ENCODE results near the gene CLEC1A. TPM values are rescaled to one million over a fixed set of nuclear protein-coding genes. Genes with fewer than 3 reads are reported as not detected.
"Not testable (repeated sequence)": the region's sequence is repeated elsewhere in the genome, so short reads cannot be mapped to it uniquely, and the experiment has no call there.

Gene CLEC1A
- total RNA-seq, 1 donor from 2014 or later = 0.70 TPM

DNA sequence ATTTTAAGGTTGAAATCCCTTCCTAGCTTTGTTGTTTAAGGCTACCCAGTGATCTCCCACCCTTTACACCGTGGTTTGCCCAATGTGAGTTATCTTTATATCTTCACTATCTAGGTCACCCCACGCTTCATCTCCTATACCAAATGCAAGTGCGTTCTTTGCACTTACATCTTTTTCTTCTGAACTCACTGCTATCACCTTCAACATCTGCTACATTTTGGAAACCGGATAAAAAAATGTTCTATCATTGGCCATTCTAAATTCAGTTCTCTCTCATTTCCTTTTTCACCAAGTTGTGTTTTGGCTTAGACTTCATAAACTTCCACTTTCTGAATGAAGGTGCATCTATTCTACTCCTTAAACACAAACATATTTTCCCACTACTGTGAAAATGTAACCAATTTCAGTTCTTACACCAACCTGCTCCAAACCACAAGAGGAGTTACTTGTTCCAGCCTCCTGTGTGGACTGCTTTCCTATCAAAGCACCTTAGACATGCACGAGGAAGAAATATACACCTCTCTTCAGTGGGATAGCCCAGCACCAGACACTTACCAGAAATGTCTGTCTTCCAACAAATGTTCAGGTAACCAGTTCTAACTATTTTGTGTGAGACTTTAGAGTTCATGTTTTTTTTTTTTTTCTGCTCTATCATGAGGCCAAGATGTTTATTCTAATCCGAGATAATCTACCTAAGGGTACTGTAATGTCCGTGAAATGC is 46.4 kb downstream of the CLEC1A start:
- no peak for ATAC-seq
- DNase-seq (ENCODE audit: low spot score) = no peak

- ATAC-seq (no peak), DNase-seq (ENCODE audit: low spot score) (no peak)
These were observed 50.3 kb downstream of the CLEC1A start for GRCh38 chr12:10048526-10048925.

DNA sequence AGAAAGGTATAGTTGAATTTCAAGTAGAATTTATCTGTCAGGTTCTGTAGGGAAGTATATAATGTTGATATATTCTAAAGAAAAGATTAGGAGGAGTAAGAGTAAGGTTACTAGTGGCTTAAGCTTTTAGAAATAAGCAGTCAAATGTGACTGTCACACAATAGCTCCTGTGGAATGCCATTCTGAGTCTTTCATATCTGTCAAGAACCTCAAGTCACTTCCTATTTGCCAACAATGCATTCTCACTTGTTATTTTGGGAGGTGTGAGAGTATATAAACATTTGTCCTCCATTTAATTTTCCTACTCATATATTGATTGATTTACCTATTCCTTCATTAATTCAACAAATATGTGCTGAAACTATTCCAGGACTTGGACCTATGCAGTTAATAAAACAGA is 56.6 kb downstream of the CLEC1A start:
- DNase-seq (ENCODE audit: low spot score) (no peak), ATAC-seq (no peak)

GRCh38 chr12:10033783-10034545 is 64.8 kb downstream of the CLEC1A start:
- peak; percentile 47 for ATAC-seq

GRCh38 chr12:10031771-10032175 is 67.0 kb downstream of the CLEC1A start:
- no peak for ATAC-seq
- no peak for DNase-seq (ENCODE audit: low spot score)

More at GRCh38 chr12:10033783-10034545, 64.8 kb downstream of the CLEC1A start:
- DNase-seq (ENCODE audit: low spot score) = no peak

DNA sequence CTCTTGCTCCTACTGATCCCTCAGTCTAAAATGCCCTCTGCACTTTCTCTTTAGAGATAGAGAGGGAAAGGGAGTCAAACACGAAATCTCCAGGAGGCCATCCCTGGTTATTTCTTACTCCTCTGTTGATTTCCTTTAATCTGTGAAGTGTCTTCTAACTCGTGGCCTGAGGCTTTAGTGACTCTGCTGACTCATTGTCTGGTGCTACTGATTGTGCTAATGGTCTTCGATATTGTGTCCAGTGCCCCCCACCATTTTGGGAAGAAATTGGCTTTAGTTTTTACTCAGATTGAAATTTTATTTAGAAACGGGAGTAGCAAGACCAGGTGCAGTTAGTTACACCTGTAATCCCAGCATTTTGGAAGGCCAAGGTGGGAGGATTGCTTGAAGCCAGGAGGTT is 67.5 kb downstream of the CLEC1A start:
- ATAC-seq (no peak), DNase-seq (ENCODE audit: low spot score) (no peak)

DNA sequence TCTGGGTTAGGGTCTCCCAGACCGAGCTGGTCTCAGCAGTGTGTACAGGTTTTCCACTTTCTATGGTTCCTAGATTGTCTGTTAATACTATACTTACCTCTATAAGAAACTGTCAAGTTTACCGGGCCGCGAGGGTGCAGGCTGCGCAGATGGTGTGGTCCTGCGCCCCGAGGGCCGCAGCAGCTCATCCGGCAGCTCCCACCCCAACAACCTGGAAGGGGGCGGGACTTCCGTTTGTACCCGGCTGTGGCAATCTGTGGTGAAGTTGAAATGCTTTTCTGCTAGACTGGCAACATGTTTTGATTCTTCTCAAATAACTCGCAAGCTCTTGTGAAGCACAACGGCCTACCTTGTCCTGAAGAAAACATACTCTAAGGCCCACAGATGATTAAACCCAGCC is 68.3 kb downstream of the CLEC1A start, which contains the start of gene CLEC9A:
CLEC9A (plus strand) TSS at position 237 of the 400 bp plus-strand sequence. CDS start 22,006 bp downstream, outside the sequence.
- ATAC-seq = no peak

DNA sequence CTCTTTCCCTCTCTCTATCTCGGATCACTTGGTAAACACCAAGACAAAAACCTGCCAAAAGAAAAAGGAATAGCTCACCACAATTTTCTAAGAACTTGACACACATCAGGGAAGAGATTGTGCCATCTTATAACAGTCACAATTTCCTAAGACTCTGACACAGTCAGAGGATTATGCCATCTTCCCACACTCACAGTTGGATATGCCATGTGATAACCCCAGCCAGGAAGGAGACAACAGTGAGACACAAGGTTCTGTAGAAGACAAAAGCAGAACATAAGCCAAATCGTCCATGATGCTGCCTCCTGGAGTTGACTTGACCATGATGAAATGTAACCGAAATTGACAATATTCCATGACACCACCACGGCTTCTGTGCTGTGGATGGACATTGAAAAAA is 71.1 kb downstream of the CLEC1A start:
- ATAC-seq (no peak), DNase-seq (ENCODE audit: low spot score) (no peak)

More for the DNA sequence above, 68.3 kb downstream of the CLEC1A start, which contains the start of gene CLEC9A:
- no peak for DNase-seq (ENCODE audit: low spot score)

DNA sequence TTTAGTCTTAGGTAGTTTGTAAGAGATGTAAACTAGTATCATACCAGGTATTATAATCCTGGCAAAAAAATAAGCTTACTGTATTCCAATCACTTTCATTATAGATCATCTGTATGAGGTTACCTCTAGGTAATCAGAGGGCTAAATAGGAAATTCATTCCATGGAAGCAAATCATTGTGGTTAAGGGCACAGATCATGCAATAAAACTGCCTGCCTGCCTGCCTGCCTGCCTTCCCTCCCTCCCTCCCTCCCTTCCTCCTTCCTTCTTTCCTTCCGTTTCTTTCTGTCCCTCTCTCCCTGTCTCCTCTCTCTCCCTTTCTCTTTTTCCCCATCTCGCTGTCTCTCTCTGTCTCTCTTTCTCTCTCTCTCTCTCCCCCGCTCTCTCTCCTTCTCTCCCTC is 71.5 kb downstream of the CLEC1A start:
- ATAC-seq (no peak), DNase-seq (ENCODE audit: low spot score) (no peak)

- not testable (repeated sequence) for DNase-seq (ENCODE audit: low spot score)
These were observed 72.1 kb downstream of the CLEC1A start for GRCh38 chr12:10026666-10027065.

GRCh38 chr12:10025236-10025635 is 73.5 kb downstream of the CLEC1A start:
- DNase-seq (ENCODE audit: low spot score) = no peak
- no peak for ATAC-seq

More at GRCh38 chr12:10026666-10027065, 72.1 kb downstream of the CLEC1A start:
- ATAC-seq = not testable (repeated sequence)

DNA sequence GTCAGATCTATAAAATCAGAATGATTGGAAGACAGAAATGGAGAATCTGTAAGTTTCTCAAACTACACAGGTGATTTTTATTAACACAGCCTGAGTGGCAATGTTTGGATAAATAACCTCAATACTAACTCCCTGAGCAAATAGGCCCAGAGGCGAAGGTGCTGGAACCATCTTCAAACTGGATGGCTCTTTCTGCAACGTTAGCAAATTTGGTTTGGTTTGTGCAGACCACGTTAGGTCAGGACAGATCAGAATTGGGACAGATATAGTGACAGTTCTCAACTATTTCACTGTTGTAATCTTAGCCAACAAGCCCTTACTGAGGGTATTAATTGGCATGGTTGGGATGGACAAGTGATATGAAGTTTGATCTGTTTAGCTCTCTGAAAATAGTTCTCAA is 77.4 kb downstream of the CLEC1A start:
- no peak for ATAC-seq

More for the DNA sequence above, 77.4 kb downstream of the CLEC1A start:
- no peak for DNase-seq (ENCODE audit: low spot score)

Other genes starting within 250 kb of the CLEC1A start
- 1.4 TPM for gene CLEC2B, start 229.6 kb downstream of the CLEC1A start, total RNA-seq
- not detected for gene KLRF2, start 217.5 kb downstream of the CLEC1A start, total RNA-seq
- not detected for gene CLEC2A, start 166.6 kb downstream of the CLEC1A start, total RNA-seq
- gene CLEC12A, start 127.6 kb downstream of the CLEC1A start, total RNA-seq = 0.38 TPM
- gene CLEC1B, start 99.9 kb downstream of the CLEC1A start, total RNA-seq = 10.7 TPM
- gene CLEC12B, start 88.4 kb downstream of the CLEC1A start, total RNA-seq = not detected
- gene CLEC9A, start 68.3 kb downstream of the CLEC1A start, total RNA-seq = not detected
- gene CLEC7A, start 31.2 kb upstream of the CLEC1A start, total RNA-seq = 1.2 TPM
- 0.50 TPM for gene OLR1, start 73.1 kb upstream of the CLEC1A start, total RNA-seq
- not detected for gene TMEM52B, start 80.0 kb upstream of the CLEC1A start, total RNA-seq
- 92.9 TPM for gene GABARAPL1, start 113.9 kb upstream of the CLEC1A start, total RNA-seq
- 0.53 TPM for gene KLRD1, start 208.9 kb upstream of the CLEC1A start, total RNA-seq

All from left lobe of liver (tissue), 2 donors.